ENCODE measurements around the gene BRMS1L.
A peak's percentile ranks its signal among the peaks of the same experiment; 100 is the strongest.
"Not testable (repeated sequence)": the region's sequence is repeated elsewhere in the genome, so short reads cannot be mapped to it uniquely, and the experiment has no call there.

The BRMS1L gene

DNA sequence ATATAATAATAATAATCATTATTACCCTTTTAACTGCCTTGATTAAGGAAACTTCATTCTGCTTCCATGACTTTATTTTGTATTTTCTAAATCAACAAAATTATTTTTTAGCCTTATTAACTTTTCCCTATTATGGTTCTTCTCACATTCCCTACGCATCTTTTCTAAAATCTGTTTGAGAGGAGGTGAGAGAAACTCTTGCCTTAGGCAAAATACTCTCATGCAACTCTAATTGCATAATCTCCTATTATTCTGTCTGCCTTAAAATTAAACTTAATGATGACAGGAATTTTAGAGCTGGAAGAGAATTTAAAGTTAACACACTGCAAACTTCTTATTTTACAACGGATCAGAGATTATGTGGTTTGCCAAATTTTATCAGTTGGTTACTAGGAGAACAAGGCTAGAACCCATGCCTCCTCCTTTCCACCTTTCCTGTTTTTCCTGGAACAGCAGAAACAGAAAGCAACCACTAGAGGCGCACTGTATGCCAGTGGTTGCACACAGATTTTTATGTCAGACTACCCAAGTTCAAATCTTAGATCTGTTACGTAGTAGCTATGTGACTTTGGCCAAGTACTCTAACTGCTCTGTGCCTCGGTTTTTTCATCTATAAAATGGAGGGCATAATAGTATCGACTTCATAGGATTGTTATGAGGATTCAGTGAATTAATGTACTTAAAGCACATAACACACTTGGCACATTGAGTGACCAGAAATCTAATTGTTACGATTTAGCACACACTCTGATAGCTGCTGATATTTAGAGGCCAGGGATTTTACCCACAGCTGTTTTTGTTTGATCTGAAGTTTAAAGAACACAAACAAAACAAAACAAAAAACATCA lies 4.3 kb upstream of the BRMS1L start:
- DNase-seq: peak in 1 of 51 donors; percentile 5

DNA sequence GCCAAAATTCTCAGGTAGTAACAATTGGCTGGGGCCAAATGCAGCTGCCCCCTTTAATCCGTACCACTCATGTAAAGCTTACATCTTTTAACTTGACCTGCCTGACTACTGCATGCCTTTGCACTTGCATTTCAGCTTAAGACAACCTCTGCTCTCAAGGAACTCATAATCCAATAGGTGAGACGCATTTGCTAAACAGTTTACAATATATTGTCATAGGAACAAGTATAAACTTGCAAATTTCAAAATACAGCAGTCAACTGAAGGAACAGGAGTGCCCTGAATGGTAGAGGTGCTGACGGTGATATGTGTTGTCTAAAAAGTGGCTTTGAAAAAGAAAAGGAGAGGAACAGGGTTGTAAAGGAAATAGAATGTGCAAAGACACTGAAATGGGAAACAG lies 3.6 kb upstream of the BRMS1L start:
- DNase-seq: no peak

DNA sequence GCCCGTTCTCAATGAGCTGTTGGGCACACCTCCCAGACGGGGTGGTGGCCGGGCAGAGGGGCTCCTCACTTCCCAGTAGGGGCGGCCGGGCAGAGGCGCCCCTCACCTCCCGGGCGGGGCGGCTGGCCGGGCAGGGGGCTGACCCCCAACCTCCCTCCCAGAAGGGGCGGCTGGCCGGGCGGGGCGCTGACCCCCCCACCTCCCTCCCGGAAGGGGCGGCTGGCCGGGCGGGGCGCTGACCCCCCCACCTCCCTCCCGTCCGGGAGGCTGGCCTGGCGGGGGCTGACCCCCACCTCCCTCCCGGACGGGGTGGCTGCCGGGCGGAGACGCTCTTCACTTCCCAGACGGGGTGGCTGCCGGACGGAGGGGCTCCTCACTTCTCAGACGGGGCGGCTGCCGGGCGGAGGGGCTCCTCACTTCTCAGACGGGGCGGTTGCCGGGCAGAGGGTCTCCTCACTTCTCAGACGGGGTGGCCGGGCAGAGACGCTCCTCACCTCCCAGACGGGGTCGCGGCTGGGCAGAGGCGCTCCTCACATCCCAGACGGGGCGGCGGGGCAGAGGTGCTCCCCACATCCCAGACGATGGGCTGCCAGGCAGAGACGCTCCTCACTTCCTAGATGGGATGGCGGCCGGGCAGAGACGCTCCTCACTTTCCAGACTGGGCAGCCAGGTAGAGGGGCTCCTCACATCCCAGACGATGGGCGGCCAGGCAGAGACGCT lies 1.5 kb upstream of the BRMS1L start:
- not testable (repeated sequence) for DNase-seq

DNA sequence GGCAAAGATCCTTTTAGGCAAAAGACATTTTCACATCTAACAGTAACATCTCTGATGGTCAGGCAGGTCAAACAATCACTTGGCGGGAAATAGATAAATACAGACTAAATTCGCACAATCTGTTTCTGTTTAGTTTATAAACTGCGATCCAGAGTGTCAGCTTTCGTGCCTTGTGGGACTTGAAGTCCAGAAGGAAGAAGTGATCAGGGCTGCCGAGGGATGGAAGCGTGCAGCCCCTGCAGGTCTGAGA lies 245 bp upstream of the BRMS1L start:
- no peak for DNase-seq

DNA sequence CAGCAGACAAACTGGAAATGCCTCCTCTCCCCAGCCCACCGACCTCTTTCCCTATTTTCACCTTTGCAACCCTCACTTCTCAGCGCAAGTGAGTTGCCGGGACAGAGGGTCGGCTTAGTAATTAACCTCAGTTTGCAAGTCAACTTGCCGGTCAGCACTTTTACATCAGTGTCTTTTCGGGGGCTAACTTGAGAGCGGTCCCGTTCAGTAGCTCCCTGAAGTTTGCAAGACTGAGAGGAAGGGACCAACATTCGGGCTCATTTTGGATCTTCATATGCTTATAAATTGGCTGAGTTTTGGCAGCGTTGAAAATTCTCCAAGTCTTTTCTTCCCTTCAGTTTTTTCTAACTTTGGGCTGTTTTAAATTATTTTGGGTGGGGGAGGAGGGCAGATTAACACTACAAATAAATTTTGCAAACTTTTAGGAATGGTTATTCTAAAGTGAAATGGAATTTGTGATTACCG lies 846 bp downstream of the BRMS1L start:
- no peak for DNase-seq

DNA sequence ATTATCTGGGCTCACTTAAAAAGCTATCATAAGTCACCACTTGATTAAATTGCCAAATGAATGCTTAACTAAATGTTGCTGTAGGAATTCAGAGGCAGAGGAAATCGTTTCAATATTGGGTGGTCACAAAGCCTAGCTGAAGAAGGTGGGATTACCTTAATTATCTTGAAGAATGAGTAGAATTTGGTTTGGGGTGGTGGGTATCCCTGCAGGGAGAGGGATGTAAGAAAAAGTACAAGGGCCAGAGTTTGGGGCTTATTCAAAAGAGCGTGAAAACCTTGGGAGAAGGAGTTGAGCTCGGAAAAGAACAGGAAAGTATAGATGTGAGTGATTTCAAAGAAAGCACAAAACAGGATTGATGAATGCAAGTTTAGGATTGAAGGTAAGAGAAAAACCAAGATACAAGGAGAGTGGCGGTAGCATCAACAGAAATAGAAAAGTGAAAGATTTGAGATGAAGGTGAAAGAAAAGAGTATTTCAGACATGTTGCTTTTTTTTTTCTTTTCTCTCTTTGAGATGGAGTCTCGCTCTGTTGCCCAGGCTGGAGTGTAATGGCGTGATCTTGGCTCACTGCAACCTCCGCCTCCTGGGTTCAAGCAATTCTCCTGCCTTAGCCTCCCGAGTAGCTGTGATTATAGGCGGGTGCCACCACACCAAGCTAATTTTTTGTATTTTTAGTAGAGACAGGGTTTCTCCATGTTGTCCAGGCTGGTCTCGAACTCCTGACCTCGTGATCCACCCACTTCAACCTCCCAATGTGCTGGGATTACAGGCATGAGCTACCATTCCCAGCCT lies 1.7 kb downstream of the BRMS1L start:
- DNase-seq: no peak

DNA sequence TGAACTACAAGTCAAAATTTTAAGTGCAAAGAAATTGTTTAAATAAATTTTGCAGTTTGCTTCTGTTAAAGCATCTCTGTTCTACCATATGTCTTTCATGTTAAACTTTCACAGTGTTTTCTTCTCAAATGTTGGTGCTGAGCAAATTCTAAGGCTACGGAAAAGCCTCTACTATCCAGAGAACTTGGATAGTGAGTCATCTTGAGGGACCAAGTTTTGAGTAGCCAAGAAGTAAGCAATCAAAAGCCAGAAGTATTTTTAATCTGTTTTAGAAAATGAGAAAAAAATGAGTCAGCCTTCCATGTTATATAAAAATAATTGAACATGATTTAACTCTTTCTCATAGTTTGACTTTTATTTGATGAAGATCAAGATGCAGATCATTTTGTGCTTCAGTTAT lies 3.3 kb downstream of the BRMS1L start:
- DNase-seq: no peak

DNA sequence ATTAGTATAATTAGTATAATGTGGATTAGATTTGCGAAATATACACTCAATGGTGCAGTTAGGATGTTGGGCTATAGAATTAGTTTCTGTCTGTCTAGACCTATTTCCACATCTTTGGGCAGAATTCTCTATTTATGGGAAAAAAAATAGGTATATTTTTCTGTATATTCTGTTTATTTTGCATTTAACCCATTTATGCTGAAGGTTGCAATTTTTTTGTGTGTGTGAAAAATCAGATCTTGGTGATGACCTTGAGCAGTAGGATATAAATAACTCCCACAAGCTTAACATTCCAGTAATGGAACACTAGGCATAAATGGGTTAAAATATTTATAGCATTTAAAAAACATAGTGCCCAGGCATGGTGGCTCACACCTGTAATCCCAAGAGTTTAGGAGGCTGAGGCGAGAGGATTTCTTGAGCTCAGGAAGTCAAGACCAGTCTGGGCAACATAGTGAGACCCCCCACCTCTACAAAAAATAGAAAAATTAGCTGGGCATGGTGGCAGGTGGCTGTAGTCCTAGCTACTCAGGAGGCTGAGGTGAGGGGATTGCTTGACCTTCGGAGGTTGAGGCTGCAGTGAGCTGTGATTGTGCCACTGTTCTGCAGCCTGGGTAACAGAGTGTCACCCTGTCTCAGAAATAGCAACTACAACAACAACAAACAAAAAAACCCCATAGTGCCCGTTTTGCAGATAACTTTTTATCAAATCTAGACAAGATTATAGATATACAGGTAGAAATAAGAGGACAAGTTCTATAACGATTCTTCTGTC lies 9.3 kb downstream of the BRMS1L start:
- no peak for DNase-seq

DNA sequence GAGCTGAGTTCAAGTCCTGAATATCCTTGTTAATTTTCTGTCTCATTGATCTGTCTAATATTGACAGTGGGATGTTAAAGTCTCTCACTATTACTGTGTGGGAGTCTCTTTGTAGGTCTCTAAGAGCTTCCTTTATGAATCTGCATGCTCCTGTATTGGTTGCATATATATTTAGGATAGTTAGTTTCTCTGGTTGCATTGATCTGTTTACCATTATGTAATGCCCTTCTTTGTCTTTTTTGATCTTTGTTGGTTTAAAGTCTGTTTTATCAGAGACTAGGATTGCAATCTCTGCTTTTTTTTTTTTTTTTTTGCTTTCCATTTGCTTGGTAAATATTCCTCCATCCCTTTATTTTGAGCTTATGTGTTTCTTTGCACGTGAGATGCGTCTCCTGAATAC lies 15.6 kb downstream of the BRMS1L start:
- DNase-seq: not testable (repeated sequence)

DNA sequence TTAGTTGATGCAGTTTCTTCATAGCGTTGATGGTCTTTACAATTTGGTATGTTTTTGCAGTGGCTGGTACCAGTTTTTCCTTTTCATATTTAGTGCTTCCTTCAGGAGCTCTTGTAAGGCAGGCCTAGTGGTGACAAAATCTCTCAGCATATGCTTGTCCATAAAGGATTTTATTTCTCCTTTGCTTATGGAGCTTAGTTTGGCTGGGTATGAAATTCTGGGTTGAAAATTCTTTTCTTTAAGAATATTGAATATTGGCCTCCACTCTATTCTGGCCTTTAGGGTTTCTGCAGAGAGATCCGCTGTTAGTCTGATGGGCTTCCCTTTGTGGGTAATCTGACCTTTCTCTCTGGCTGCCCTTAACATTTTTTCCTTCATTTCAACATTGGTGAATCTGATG lies 16.1 kb downstream of the BRMS1L start:
- not testable (repeated sequence) for DNase-seq

DNA sequence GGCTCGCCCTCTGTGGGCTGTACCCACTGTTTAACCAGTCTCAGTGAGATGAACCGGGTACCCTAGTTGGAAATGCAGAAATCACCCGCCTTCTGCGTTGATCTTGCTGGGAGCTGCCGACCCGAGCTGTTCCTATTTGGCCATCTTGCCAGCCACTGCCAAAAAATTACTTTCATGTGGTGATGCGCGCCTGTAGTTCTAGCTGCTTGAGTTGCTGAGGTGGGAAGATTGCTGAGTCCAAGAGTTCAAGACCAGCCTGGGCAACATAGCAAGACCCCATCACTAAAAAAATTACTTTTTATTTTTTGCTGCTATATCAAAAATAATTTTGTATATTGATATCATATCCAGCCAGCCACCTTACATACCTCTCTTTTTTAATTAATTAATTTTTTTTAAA lies 18.4 kb downstream of the BRMS1L start:
- no peak for DNase-seq

DNA sequence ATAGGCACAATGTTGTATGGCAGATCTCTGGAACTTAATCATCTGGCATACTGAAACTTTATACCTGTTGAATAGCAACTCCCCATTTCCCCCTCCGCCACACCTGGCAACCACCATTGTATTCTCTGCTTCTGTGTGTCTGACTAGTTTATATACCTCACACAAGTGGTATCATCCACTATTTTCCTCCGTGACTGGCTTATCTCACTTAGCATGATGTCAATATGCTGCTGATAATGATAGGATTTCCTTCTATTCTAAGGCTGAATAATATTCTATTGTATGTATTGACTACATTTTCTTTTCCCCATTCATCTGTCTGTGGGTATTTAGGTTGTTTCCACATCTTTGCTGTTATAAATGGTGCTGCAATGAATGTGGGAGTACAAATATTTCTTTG lies 21.5 kb downstream of the BRMS1L start:
- no peak for DNase-seq

DNA sequence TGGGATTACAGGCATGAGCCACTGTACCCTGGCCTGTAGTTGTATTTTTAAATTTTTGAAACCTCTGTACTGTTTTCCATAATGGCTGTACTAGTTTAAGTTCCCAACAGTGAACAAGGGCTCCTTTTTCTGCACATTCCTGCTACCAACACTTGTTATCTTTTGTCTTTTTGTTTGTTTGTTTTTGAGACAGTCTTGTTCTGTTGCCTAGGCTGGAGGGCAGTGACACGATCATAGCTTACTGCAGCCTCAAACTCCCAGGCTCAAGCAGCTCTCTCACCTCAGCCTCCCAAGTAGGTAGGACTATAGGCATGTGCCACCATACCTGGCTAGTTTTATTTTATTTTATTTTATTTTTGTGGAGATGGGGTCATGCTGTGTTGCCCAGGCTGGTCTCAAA lies 23.0 kb downstream of the BRMS1L start:
- DNase-seq: no peak

DNA sequence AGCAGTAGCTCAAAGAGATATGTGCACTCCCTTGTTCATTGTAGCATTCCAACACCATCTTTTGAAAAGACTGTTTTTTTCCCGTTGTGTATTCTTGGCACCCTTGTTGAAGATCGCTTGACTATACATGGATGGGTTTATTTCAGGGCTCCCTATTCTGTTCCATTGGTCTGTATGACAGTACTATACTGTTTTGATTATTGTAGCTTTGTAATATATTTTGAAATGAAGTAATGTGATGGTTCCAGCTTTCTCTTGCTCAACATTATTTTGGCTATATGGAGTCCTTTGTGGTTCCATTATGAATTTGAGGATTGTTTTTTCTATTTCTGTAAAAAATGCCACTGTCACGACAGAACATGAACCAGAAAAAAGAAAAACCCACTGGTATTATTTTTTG lies 25.7 kb downstream of the BRMS1L start:
- no peak for DNase-seq

DNA sequence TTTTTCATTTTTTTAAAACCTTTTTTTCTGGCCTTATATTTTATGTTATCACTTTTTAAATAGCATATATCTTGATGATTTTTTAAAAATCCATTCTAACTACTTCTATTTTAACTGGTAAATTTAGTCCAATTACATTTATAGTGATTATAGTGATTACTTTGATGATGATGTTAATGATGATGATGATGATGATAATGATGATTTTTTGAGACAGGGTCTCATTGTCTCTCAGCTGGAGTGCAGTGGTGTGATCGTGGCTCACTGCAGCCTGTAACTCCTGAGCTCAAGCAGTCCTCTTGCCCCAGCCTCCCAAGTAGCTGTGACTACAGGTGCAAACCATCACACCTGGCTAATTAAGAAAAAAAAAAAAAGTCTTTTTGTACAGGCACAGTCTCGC lies 27.1 kb downstream of the BRMS1L start:
- DNase-seq: no peak

DNA sequence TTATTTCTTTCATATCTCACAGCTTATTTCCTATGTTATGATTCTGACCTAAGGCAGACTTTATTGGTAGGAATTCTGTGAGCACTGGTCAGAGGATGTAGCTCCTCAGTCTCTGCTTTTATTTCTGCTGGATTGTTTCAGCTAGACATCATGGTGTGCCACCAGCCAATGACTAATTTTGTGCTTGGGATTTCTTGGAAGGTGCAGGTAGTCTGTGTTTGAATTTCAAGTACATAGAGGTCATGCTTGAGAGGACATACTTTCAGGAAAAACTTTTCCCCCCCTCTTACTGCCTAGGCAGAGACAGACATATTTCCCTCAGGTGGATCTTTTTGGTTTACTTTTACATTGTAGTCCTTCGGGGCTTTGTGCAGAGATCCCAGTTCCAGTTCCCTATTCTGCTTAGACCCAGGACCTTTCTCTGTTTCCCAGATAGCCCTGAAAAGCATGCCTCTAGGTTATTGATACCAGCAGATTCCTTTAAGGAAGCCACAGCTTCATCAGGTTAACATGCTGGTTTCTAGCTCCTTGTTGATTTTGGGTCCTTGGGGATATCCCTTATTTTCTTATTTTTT lies 28.6 kb downstream of the BRMS1L start:
- DNase-seq: no peak

DNA sequence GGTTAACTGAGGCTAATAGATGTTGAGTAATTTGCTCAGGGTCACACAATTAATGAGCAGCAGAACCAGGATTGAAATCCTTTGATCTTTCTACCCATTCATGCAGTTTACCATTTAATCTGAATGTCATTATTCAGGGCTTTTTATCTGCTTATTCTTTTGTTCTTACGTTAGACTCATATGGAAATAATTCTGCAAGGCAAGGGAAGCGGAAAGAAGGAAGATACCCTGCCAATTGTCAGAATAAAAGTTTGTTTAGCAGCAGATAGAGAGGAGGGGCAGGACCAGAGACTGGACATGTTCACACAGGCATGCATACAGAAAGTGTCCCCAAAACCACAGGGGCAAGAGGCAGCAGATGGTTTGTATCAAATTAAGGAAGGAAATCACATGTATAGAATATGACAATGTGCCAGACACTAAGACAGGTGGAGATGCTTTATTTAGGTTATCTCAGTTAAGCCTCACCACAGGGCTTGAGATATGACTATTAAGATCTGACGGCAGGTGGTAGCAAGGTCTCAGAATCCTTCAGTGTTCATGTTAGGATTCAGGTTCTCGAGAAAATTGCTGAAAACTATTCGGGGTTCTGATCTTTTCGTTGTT lies 29.8 kb downstream of the BRMS1L start:
- DNase-seq: no peak

DNA sequence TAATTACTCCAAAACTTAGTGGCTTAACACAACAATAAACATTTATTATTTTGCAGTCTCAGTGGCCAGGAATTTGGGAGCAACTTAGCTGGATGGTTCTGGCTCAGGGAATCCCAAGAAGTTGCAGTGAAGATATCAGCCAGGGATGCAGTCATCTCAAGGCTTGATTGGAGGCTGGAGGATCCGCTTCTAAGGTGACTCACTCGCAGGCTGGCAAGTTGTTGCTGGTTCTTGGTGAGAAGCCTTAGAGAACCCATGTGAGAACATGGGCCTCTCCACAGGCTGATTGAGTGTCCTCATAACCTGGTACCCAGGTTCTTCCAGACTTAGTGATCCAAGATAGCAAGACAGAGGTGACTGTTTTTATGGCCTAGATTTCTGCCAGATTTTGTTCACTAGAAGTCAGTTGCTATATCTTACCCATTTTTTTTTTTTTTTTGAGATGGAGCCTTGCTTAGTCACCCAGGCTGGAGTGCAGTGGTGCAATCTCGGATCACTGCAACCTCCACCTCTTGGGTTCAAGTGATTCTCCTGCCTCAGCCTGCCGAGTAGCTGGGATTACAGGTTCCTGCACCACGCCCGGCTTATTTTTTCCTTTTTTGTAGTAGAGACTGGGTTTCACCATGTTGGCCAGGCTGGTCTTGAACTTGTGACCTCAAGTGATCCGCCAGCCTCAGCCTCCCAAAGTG lies 32.5 kb downstream of the BRMS1L start:
- DNase-seq: no peak

DNA sequence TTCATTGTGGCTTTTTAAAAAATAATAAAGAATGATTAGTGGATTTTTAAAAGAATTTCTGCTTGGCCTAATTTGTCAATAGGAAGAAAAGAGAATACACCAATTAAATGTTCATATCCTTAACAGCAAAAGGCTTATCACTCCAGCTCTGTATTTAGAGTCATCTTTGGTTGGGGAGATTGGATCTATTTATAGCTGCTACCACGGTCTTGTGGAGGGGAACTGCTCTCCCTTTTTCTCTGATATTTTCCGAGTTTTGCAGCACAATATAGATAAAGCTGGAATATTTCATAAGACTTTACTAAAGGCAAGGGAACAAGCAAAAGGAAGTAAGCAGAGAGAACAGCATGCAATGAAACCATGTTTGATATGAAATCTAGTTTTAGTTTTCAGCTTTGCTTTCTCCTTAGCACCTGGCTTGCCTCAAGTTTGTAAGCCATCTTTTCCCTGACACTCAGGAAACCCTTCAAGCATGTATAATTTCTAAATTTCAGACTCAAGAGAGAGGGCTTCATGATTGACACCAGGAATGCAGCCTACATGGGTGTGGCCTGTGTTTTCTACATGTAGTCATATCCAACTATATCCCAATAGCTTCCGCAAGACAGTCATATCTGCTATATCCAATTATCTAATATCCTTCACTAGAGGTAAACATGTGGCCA lies 35.2 kb downstream of the BRMS1L start:
- DNase-seq: no peak
